GM19035 (cell line): ENCODE measurements around the gene PPM1L.
A peak's percentile ranks its signal among the peaks of the same experiment; 100 is the strongest.

Experiments
- ATAC-seq: cut with Tn5 transposase; IDR thresholded peaks from one replicate; pipeline ENCODE4 v1.9.1; 2021; ENCODE audit not compliant: unreplicated experiment

Gene PPM1L

GRCh38 chr3:161025911-161026310, 269.9 kb downstream of the PPM1L start:
- ATAC-seq: no peak

- no peak for ATAC-seq
Observed at GRCh38 chr3:161026612-161027510, 270.8 kb downstream of the PPM1L start.

- ATAC-seq: no peak
Observed at GRCh38 chr3:161028555-161029153, 272.6 kb downstream of the PPM1L start.

GRCh38 chr3:161031134-161031533, 275.1 kb downstream of the PPM1L start:
- no peak for ATAC-seq

- ATAC-seq: peak; percentile 61
Observed at GRCh38 chr3:161034913-161035550, 279.0 kb downstream of the PPM1L start.

- ATAC-seq: no peak
Observed at GRCh38 chr3:161035711-161036110, 279.7 kb downstream of the PPM1L start.

- ATAC-seq: no peak
Observed at GRCh38 chr3:161038725-161039124, 282.7 kb downstream of the PPM1L start.

- ATAC-seq: no peak
Observed at GRCh38 chr3:161042023-161042501, 286.0 kb downstream of the PPM1L start.

- ATAC-seq: peak; percentile 80
Observed at GRCh38 chr3:161043336-161044035, 287.5 kb downstream of the PPM1L start.

GRCh38 chr3:161049683-161050248, 293.7 kb downstream of the PPM1L start:
- ATAC-seq: no peak

- no peak for ATAC-seq
Observed at GRCh38 chr3:161050935-161051334, 294.9 kb downstream of the PPM1L start.

GRCh38 chr3:161051856-161052255, 295.8 kb downstream of the PPM1L start:
- no peak for ATAC-seq

GRCh38 chr3:161054860-161055604, 299.0 kb downstream of the PPM1L start:
- no peak for ATAC-seq

GRCh38 chr3:161064413-161064812, 308.4 kb downstream of the PPM1L start:
- ATAC-seq: no peak

- ATAC-seq: no peak
Observed at GRCh38 chr3:161066930-161067329, 310.9 kb downstream of the PPM1L start.

GRCh38 chr3:161067335-161067734, 311.3 kb downstream of the PPM1L start:
- no peak for ATAC-seq

- ATAC-seq: peak; percentile 85
Observed at GRCh38 chr3:161069511-161070251, 313.6 kb downstream of the PPM1L start.

GRCh38 chr3:161070252-161070930, 314.4 kb downstream of the PPM1L start:
- ATAC-seq: no peak
